Thoracic aorta (tissue), 2 donors: Measurements from ENCODE around the gene PCGF1. TPM values are rescaled to one million over a fixed set of nuclear protein-coding genes. Genes with fewer than 3 reads are reported as not detected.
"Not testable (repeated sequence)": the region's sequence is repeated elsewhere in the genome, so short reads cannot be mapped to it uniquely, and the experiment has no call there.

Experiments
- ATAC-seq: fragments of 150-250 bp; one replicate; pipeline ENCODE4 v1.8.0; 2017; ENCODE audit warnings: low read depth; ENCODE audit not compliant: insufficient number of reproducible peaks, low FRiP score
- DNase-seq: peaks from one replicate; pipeline ENCODE4 v3.0.0-alpha.2; 2020; ENCODE audit warnings: low spot score
- H3K27ac ChIP-seq, 2 donors: fragments of 200-600 bp; sonication (generic); 1 replicate in 1 of 2; 2 replicates in 1 of 2; pipeline ENCODE4 v1.5.1; 2016; ENCODE audit warnings: mild to moderate bottlenecking in 2 of 2, moderate library complexity in 2 of 2
- H3K27me3 ChIP-seq: fragments of 200-600 bp; sonication (generic); replicated peaks from 2 replicates; pipeline ENCODE4 v1.6.0; 2016; ENCODE audit warnings: mild to moderate bottlenecking; ENCODE audit not compliant: insufficient read depth
- H3K36me3 ChIP-seq: fragments of 200-600 bp; sonication (generic); one replicate; pipeline ENCODE4 v1.5.1; 2016
- H3K4me1 ChIP-seq, 2 donors: fragments of 200-600 bp; sonication (generic); 1 replicate in 1 of 2; 2 replicates in 1 of 2; pipeline versions ENCODE4 v1.5.1 to v1.6.0; 2016; ENCODE audit warnings: low read depth in 2 of 2, mild to moderate bottlenecking in 1 of 2; ENCODE audit not compliant: control insufficient read depth in 1 of 2
- H3K4me3 ChIP-seq: fragments of 200-600 bp; sonication (generic); 2 replicates; pipeline ENCODE4 v1.5.1; 2016; ENCODE audit warnings: mild to moderate bottlenecking
- H3K9me3 ChIP-seq: fragments of 200-600 bp; sonication (generic); 2 replicates; pipeline ENCODE4 v1.5.1; 2016
- CTCF ChIP-seq: fragments of 200-600 bp; sonication (generic); IDR thresholded peaks from one replicate; pipeline ENCODE4 v1.5.1; 2019; ENCODE audit warnings: antibody characterized with exemption
- total RNA-seq, 2 donors: library from RNA; depleted of rRNA; stranded (reverse); fragments of >200 nt; gene quantifications; one replicate each; pipeline versions ENCODE4 v1.1.0 to v1.2.3, GENCODE V29; 2016

Gene PCGF1
- total RNA-seq, 2 donors from 2014 or later, result 7.8 to 8.0 TPM

- no peaks in the 10 kb centered on the region for H3K36me3 ChIP-seq
- ATAC-seq, result no peak
- no peak for TF ChIP-seq CTCF
- H3K27ac ChIP-seq, result peak overlapping the region; percentile 87 to 90
- DNase-seq, result no peak
- H3K9me3 ChIP-seq, result no peaks in the 10 kb centered on the region
- no peaks in the 10 kb centered on the region for H3K27me3 ChIP-seq
- peaks cover 12 to 21% of the 10 kb centered on the region in 2 donors for H3K4me1 ChIP-seq
- H3K4me3 ChIP-seq, result peak overlapping the region; percentile 92
Measured at GRCh38 chr2:74464406-74464805, 43.1 kb downstream of the PCGF1 start.

GRCh38 chr2:74462786-74463105 lies 44.7 kb downstream of the PCGF1 start:
- Histone ChIP-seq H3K27ac (no peak overlapping the region), H3K4me3 (no peak overlapping the region), H3K27me3 (no peaks in the 10 kb centered on the region), H3K36me3 (no peaks in the 10 kb centered on the region), H3K9me3 (no peaks in the 10 kb centered on the region), H3K4me1 (peaks cover 15 to 30% of the 10 kb centered on the region in 2 donors)
- no peak for ATAC-seq
- TF ChIP-seq CTCF, result no peak
- DNase-seq, result no peak

GRCh38 chr2:74462054-74462785 lies 45.3 kb downstream of the PCGF1 start:
- no peak for DNase-seq
- Histone ChIP-seq H3K4me1 (peaks cover 15 to 30% of the 10 kb centered on the region in 2 donors), H3K36me3 (no peaks in the 10 kb centered on the region), H3K4me3 (no peak overlapping the region), H3K27me3 (no peaks in the 10 kb centered on the region), H3K27ac (no peak overlapping the region), H3K9me3 (no peaks in the 10 kb centered on the region)
- no peak for ATAC-seq
- no peak for TF ChIP-seq CTCF

- H3K4me1 ChIP-seq, result peaks cover 23 to 38% of the 10 kb centered on the region in 2 donors
Measured at GRCh38 chr2:74461187-74462053, 46.1 kb downstream of the PCGF1 start.

GRCh38 chr2:74460187-74460586 lies 47.3 kb downstream of the PCGF1 start:
- DNase-seq, H3K9me3 ChIP-seq, ATAC-seq, H3K27ac ChIP-seq, H3K4me3 ChIP-seq, H3K27me3 ChIP-seq, H3K36me3 ChIP-seq: not testable (repeated sequence)
- H3K4me1 ChIP-seq, result peaks cover 30 to 45% of the 10 kb centered on the region in 2 donors

More at GRCh38 chr2:74461187-74462053, 46.1 kb downstream of the PCGF1 start:
- H3K9me3 ChIP-seq, result no peaks in the 10 kb centered on the region
- H3K36me3 ChIP-seq, result no peaks in the 10 kb centered on the region
- no peak overlapping the region for H3K4me3 ChIP-seq
- no peak overlapping the region for H3K27ac ChIP-seq
- TF ChIP-seq CTCF, result no peak
- DNase-seq (no peak), ATAC-seq (no peak)
- no peaks in the 10 kb centered on the region for H3K27me3 ChIP-seq

GRCh38 chr2:74459503-74460118 lies 47.9 kb downstream of the PCGF1 start:
- H3K27ac ChIP-seq, H3K36me3 ChIP-seq, H3K9me3 ChIP-seq, H3K4me3 ChIP-seq, ATAC-seq, H3K27me3 ChIP-seq, DNase-seq: not testable (repeated sequence)
- H3K4me1 ChIP-seq, result peaks cover 30 to 45% of the 10 kb centered on the region in 2 donors
